NCI-H69 (cell line): Measurements from ENCODE around the gene ASPSCR1.
"Not testable (repeated sequence)": the region's sequence is repeated elsewhere in the genome, so short reads cannot be mapped to it uniquely, and the experiment has no call there.

Source experiments
- DNase-seq: peaks from one replicate; lab custom pipeline; 2025; lab: John Stamatoyannopoulos, UW

The ASPSCR1 gene

DNA sequence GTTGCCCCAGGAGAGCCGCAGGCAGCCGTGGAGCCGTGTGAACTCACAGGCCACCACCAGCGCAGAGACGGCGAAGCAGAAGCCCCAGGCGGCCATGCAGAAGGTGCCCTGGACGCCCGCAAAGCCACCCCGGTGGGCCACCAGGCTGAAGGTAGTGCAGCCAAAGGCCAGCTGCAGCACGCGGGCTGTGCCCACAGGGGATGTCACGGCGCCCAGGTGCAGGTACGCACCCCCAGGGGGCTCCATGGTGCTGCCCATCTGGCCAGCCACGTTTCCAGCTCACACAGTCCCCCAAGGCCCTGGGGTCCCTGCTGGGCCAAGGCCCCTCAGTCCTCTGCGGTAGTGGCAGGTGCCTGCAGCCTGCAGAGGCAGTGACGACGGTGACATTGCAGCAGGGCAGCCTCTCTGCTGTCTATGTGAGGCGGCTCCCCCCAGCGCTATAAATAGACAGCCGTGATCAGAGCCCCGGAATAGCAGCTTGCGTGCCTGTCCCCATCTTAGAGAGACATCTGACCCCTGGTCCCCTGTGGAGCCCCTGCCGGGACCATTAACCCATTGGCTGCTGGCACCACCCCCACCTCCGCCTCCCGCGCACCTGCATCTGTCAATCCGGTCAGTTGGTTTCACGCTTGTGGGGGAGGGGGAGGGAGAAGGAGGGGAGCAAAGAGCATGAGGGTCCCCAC is 35.8 kb upstream of the ASPSCR1 start:
- peak; percentile 60 for DNase-seq

DNA sequence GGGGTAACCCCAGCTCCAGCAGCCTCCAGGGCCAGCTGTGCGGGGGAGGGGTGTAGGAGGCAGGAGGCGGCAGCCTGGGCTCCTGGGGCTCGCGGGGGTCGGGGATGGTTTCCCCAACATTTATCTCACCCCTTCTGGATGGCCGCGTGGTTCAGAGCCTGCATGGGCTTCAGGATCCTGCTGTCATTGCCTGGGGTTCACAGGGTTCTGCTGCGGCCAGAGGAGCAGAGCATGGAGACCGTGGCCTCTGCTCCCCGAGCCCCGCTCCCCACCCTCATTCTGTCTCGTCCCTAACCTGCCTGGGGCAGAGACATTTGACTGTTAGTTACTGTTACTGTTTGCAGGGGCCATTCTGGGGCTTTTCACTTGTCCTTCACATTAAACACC is 35.3 kb upstream of the ASPSCR1 start:
- no peak for DNase-seq

DNA sequence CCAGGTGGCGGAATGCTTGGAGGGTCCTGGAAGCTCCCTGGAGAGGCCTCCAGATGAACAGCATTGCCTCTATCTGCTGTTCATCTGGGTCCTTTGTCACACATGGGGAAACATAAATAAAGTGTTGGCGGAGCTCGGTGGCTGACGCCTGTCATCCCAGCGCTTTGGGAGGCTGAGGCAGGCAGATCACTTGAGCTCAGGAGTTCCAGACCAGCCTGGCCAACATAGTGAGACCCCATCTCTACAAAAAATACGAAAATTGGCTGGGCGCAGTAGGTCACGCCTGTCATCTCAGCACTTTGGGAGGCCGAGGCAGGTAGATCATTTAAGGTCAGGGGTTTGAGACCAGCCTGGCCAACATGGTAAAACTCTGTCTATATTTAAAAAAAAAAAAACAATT is 32.6 kb upstream of the ASPSCR1 start:
- DNase-seq, result no peak

DNA sequence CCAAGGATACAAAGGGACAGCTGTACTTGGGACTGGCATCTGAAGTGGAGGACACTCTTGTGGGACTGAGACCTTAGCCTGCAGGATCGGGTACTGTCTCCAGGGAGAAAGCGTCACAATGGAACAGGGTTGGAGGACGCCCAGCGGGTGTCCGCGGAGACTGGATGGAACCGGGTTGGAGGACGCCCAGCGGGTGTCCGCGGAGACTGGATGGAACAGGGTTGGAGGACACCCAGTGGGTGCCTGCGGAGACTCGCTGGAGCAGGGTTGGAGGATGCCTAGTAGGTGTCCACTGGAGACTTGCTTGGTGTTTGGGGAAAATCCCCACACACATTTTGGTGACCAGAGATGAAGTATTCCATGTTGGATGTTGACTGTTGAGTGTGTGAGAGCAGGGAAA is 30.2 kb upstream of the ASPSCR1 start, which contains the start of gene MYADML2:
Gene MYADML2, minus strand, starts transcription at position 45 of the 400 bp plus-strand sequence. CDS start 5,492 bp downstream, outside the sequence.
- DNase-seq, result no peak

DNA sequence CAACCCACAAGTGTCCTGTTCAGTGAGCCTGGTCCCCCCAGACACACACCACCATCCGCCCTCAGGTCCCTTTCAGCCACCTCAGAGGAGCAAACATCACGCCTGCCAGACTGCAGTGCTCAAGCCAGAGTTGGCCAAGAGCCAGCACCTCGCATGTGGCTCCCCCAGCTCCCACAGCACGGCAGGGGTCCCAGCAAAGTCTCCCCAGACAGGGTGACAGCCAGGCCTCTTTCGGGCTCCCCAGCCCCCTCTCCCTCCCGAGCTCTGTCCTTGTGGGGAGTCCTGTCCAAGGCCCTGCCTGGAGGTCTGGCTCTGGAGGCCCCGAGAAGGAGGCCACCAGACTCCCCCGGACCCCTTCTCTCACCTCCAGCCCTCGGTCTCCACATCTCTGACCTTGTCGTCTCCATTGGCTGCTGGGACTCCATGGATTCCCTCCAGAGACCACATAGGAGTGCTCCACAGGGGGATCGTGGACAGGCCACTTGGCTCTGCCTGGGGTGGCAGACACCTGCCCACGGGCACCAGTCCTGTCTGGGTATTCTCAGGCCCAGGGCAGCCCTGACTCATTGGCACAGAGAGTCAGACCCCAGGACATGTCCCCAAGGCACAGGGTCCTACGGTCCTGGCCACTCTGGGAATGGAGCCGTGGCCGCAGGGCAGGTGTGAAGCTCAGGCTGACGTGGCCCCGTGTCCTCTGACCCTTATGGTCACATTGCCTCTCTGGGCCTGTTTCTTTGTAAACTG is 28.6 kb upstream of the ASPSCR1 start:
- DNase-seq, result no peak

DNA sequence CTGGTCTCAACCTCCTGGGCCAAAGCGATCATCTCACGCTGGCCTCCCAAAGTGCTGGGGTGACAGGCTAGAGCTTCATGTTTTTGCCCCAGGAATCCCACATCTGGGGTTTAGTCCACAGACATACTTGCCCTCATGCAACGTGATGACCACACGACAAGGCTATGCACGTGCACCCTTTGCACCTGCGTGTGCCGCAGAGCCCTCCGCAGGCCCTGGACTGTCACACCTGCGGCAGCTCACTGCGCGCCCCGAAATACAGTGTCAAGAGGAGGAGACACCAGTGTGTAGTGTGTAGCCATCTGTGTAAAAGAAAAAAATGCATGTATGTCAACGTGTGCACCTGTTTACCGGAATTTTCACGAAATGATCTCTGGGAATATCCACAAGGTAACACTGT is 26.9 kb upstream of the ASPSCR1 start:
- DNase-seq, result no peak

DNA sequence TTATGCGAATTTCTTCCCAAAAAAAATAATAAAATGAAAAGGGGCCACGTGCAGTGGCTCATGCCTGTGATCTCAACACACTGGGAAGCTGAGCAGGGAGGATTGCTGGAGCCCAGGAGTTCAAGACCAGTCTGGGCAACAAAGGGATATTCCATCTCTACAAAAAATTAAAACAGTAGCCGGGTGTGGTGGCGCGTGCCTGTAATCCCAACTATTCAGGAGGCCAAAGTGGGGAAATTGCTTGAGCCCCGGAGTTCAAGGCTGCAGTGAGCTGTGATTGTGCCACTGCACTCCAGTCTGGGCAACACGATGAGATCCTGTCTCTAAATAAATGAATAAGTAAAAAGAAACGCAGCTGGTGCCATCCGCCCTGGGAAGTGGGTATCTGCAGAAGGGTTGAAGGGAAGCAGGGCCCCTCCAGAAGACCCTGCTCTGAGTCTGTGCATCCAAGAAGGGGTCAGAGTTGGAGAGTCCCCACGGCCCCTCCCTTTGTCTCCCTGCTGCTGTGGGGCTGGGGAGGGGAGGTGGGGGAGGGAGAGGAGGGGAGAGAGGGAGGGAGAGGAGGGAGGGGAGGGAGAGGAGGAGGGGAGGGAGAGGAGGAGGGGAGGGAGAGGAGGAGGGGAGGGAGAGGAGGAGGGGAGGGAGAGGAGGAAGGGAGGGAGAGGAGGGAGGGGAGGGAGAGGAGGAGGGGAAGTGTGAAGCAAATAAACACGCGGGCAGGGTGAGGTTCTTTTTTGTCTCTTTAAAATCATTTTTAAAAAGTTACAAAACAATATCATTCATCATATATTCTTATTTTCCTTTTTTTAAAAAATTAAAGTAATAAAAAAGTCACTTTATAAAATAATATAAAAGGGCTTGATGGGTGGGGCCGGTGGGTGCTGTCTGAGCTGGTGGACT is 25.4 kb upstream of the ASPSCR1 start:
- peak; percentile 59 for DNase-seq

DNA sequence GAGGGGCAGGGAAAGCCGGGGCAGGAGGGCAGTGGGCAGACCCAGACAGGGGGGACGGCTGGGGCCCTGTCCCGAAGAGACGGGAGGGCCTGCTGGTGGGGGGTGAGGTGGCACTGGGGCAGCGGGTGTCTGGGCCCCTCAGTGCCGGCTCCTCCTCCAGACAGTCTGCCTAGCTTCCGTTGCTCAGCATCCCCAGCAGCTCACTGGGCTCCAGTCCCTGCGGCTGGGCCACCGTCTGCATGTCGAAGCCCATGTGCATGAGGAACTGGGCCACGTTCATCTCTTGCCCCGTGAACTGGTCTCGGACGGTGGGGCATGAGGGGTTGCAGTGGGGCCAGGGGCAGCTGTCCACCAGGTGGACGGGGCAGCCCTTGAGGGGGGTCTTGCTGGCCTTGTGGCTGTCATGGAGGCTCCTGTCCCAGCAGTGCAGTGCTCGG is 24.6 kb upstream of the ASPSCR1 start:
- DNase-seq, result no peak

DNA sequence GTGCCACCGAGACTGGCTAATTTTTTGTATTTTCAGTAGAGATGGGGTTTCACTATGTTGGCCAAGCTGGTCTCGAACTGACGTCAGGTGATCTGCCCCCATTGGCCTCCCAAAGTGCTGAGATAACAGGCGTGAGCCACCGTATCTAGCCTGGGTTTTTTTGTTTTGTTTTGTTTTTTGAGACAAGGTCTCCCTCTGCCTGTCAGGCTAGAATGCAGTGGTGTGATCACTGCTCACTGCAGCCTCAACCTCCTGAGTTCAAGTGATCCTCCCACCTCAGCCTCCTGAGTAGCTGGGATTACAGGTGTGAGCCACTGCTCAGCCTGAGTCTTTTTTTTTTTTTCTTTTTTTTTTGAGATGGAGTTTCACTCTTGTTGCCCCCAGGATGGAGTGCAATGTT is 24.0 kb upstream of the ASPSCR1 start:
- not testable (repeated sequence) for DNase-seq

DNA sequence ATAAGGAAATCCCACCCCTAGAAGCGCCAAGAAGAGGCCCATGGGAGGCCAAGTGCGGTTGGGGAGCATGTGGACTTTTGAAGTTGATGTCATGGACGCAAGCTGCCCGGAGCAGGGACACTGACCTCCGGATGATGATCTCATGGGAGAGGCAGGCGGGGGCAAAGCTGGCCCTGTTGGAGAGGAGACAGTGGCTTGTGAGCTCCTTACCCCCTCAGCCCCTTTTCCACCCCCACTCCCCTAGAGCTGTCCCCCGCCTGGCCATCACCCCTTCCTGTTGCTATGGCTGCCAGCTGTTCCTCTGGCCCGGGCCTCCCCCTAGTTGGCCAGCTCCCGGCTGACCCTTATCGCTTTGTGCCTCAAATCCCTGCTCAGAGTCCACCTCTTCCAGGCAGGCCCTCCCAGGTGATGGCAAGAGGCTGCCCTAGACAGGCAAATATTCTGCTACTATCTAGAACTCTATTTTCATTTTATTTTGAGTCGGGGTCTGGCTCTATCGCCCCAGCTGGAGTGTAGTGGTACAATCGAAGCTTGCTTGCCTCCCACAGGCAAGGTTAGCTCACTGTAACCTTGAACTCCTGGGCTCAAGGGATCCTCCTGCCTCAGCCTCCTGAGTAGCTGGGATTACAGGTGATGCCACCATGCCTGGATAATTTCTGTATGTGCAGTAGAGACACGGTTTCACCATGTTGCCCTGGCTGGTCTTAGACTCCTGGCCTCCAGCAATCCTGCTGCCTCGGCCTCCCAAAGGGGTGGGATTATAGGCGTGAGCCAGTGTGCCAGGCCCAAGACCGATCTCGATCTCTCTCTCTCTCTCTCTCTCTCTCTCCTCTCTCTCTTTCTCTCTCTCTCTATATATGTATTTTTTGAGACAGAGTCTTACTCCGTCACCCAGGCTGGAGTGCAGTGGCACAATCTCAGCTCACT is 23.0 kb upstream of the ASPSCR1 start:
- DNase-seq, result no peak

DNA sequence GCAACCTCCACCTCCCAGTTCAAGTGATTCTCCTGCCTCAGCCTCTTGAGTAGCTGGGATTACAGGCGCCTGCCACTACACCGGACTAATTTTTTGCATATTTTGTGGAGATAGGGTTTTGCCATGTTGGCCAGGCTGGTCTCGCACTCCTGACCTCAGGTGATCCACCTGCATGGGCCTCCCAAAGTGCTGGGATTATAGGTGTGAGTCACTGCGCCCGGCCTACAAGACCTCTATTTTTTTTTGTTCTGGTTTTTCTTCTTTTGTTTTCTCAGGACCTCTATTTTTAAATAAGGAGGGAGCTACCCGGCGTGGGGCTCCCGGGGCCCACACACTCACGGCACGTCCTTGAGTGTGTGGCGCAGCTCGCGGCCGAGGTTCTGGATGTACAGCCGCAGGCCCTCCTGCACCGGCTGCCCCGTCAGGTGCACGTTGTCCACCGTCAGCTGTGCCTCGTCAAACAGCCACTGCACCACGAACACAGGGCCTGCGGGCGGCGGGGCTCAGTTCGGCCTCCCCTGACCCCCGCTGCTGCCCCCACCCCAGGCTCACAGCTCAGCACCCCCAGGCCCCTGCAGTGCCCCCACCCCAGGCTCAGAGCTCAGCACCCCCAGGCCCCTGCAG is 22.3 kb upstream of the ASPSCR1 start:
- DNase-seq, result no peak

DNA sequence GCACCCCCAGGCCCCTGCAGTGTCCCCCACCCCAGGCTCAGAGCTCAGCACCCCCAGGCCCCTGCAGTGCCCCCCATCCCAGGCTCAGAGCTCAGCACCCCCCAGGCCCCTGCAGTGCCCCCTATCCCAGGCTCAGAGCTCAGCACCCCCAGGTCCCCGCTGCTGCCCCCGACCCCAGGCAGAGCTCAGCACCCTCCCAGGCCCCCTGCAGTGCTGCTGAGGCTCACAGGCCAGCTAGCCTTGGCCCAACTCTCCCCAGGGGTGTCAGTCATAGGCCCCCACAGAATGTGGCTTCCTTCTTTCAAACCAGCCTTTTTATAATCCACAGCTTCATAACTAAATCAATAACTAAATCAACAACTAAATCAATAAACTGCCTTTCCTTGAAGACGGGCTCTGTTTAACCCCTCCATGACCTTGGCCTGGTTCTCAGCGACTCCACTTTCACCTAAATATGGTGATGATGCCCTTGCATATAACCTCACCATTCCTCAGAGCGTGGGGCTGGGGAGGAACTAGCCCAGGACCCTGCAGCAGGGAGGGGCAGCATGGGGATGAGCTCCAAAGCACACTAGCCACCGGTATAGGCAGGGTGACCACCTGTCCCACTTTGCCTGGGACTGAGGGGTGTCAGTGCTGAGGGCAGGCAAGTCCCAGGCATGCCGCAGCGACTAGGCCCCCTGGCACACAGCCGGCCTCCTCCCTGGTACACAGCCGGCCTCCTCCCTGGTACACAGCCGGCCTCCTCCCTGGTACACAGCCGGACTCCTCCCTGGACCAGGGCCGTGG is 21.5 kb upstream of the ASPSCR1 start:
- no peak for DNase-seq

DNA sequence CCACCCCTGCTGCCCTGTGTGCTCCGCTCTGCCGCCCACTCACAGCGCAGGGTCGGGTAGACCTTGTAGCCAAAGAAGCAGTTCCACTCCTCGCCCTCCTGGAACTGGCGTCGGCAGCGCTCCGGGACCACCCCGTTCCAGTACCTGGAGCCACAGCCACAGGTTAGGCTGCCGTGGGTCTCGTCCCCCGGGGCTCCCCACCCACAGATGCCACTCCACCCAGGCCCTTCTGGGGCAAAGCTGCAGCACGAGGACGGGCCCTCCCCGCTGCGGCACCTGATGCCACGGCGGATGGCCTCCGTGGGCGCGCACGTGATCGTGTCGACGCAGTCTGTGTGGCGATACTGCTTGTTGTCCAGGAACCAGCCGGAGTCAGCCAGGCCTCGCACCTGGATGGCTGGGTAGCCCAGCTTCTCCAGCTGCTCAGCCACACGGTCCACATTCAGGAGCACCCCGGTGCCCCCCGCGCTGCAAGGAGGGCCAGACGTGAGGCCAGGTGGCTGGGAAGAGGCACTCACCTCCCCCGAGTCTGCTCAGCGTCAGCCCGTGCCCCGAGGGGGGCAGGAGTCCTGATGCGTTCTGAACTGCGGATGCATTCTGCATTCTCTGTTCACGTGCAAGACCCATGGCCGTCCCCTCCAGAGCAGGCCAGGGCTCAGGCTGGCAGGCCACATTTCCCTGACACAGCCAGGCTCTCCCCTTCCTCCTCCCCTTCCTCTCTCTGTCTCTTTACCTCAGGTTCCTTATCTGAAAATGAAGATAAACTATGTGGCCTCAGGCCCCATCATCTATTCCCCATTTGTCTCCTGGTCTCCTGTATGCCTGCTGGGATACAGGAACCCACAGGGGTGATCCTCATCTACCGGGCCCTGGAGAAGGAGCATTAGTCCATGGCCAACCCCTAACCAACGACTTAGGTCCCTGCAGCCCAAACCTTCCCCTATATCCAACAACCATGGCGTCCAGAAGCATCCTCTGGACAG is 20.5 kb upstream of the ASPSCR1 start:
- no peak for DNase-seq

DNA sequence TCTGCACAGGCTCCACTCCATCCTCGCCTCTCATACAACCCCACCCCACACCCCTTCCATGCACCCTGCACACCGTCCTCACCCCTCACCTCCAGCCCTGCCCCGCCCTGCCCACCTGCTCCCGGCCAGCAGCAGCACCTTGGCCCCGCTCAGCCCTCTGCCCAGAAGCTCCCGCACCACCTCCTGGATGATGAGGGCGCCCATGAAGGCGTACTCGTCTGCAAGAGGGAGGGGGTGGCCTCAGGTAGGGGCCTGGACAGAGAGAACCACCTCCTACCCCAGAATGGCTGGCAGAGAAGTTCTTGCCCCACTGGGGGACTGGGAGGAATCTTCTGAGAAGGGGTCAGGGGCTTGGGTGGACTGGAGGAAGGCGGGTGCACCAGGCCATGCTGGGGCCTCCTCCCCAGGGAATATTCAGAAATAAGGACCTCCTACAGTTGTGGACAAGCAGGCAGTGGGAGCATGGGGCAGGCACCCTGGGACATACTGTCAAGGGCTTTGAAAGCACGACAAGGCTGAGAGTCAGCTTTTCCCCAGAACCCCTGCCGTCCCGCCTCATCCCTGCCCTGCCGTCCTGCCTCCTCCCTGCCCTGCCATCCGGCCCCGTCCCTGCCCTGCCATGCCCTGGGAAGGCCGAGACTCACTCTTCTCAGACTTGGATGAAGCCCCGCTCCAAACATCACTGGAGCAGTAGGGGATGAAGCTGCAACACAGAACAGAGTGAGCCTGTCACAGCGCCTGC is 19.6 kb upstream of the ASPSCR1 start:
- DNase-seq, result no peak

DNA sequence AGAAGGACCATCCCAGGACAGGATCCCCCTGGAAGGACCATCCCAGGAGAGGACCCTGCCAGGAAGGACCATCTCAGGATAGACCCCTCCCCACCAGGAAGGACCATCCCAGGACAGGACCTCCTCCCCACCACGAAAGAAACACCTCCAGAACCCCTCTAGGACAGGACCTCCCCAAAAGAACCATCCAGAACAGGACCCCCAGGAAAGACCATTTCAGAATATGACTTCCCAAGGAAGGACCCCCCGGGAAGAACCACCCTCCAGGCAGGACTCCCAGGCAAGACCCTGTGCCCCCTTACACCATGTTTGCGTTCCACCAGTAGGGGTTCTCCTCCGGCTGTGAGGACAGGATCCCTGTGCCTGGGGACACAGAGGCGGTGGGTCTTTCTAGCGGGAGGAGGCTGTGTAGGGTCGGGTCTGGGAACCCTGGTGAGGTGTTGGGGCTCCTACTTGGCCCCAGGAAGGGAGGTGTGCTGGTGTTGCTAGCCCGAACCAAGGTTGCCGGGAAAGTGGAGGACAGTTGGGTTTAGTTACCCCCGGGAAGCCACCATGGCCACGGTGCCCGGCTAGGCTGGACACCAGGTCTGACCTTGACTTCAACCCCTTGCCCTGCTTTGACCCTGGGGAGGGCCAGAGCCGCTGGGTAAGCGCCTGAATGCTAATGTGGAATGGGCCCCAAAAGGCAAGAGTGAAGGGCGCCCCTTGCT is 18.6 kb upstream of the ASPSCR1 start:
- DNase-seq, result no peak

DNA sequence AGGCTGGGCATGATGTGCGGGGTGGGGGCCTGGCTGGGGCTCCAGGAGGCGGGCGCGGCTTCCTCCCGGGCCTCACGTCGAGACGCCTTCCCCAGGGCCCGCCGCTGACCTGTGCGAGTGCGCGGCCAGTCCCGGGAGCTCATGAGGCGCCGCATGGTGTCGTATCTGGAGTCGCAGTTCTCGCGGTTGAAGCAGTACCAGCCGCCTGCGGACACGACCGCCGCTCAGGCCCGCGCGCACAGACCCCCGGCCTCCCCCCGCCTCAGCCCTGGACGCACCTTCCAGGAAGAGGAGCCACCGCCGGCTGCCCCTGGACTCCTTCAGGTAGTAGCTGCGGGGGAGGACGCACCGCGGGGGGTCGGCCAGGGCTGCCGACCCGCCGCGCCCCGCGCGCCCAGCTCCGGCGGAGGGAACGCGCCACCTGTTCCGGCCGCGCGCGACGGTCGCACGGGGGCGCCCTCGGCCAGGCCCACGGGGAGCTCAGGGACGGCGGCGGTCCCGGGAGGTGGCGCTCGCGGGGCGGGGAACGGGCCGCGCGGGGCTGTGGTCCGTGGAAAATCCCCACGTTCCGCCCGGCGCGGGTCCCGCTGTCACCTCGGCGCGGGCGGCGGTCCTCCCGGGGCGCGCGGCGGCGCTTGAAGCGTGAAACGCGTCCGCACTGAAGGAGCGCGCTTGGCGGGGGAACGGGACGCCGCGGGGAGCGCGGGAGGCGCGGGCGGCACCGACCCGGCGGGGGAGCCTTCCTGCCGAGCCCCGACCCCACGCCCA is 17.9 kb upstream of the ASPSCR1 start:
- DNase-seq, result peak; percentile 84
